Lower leg skin (tissue), 4 donors: ENCODE data around the gene ADCY2. TPM values are rescaled to one million over a fixed set of nuclear protein-coding genes. Genes with fewer than 3 reads are reported as not detected.

Source experiments
- DNase-seq, 2 donors: peaks; one replicate each; pipeline ENCODE4 v3.0.0-alpha.2; 2019; ENCODE audit warnings: low spot score in 2 of 2
- H3K4me3 ChIP-seq: fragments of 200-600 bp; sonication (generic); 2 replicates; pipeline ENCODE4 v1.5.1; 2017; ENCODE audit warnings: mild to moderate bottlenecking, low read depth; ENCODE audit not compliant: poor library complexity, severe bottlenecking
- CTCF ChIP-seq, 3 donors: fragments of 450-650 bp; IDR thresholded peaks; one replicate each; pipeline ENCODE4 v1.5.1; 2016; ENCODE audit warnings: antibody characterized with exemption in 3 of 3, mild to moderate bottlenecking in 3 of 3, moderate library complexity in 2 of 3
- POLR2A ChIP-seq, 2 donors: fragments of 450-650 bp; IDR thresholded peaks; one replicate each; pipeline ENCODE4 v1.6.1; 2016 to 2017; ENCODE audit warnings: antibody characterized with exemption in 2 of 2, mild to moderate bottlenecking in 1 of 2, moderate library complexity in 1 of 2
- WGBS, 2 donors: methylation state at CpG; one replicate each; pipeline ENCODE4 v1.1.5; 2018; 5-methylcytosine and 5-hydroxymethylcytosine counted together
- intact Hi-C: fragments of 100-400 bp; cut with DNase I; formaldehyde crosslinking; loops from one replicate; pipeline ENCODE4 v1.15.0; 2023; ENCODE audit warnings: low total_unique reads
- total RNA-seq, 4 donors: library from RNA; depleted of rRNA; stranded (reverse); fragments of >200 nt; gene quantifications; one replicate each; pipeline ENCODE4 v1.1.0, GENCODE V29; 2016

ADCY2 gene
- total RNA-seq, 4 donors from 2014 or later: 7.3 to 11.5 (median 8.2) TPM

- DNase-seq: no peak
- WGBS, 2 donors: 82 to 92% methylated on average over 5 of the region's 5 CpGs
- intact Hi-C loops: no loop called here
- no peak overlapping the region for H3K4me3 ChIP-seq
- TF ChIP-seq CTCF (IDR thresholded peaks at IDR 0.05) (no peak), POLR2A (IDR thresholded peaks at IDR 0.05) (no peak)
Observed at GRCh38 chr5:7846327-7846726, 450.4 kb downstream of the ADCY2 start.

- 73 to 78% methylated on average over 2 of the region's 2 CpGs for WGBS, 2 donors
- intact Hi-C loops: no loop called here
Observed at GRCh38 chr5:7848296-7848695, 452.4 kb downstream of the ADCY2 start.

GRCh38 chr5:7849681-7850394, 453.9 kb downstream of the ADCY2 start:
- WGBS, 2 donors: 5 to 7% methylated on average over 31 to 35 of the region's 44 CpGs
- intact Hi-C loops: no loop called here
- peak in 1 of 2 donors; percentile 91 for DNase-seq
- H3K4me3 ChIP-seq: no peak overlapping the region
- no peak for TF ChIP-seq CTCF (IDR thresholded peaks at IDR 0.05)
- no peak for TF ChIP-seq POLR2A (IDR thresholded peaks at IDR 0.05)

More at GRCh38 chr5:7848296-7848695, 452.4 kb downstream of the ADCY2 start:
- no peak for TF ChIP-seq CTCF (IDR thresholded peaks at IDR 0.05)
- no peak for TF ChIP-seq POLR2A (IDR thresholded peaks at IDR 0.05)
- no peak overlapping the region for H3K4me3 ChIP-seq
- no peak for DNase-seq

- intact Hi-C loops: no loop called here
- no peak for DNase-seq
- H3K4me3 ChIP-seq: no peak within 1 kb of the TSS
- TF ChIP-seq CTCF (IDR thresholded peaks at IDR 0.05) (no peak), POLR2A (IDR thresholded peaks at IDR 0.05) (no peak)
- WGBS, 2 donors: 4 to 13% methylated on average over 20 to 37 of the region's 76 CpGs
Observed at GRCh38 chr5:7850395-7851239, 454.7 kb downstream of the ADCY2 start, which contains the start of gene CFAP90. TSS of gene CFAP90 (minus strand) at chr5:7851133. CDS start at chr5:7851021, 112 bp downstream.

- no peak overlapping the region for H3K4me3 ChIP-seq
- 58 to 66% methylated on average over 16 of the region's 16 CpGs for WGBS, 2 donors
- intact Hi-C loops: no loop called here
- TF ChIP-seq POLR2A (IDR thresholded peaks at IDR 0.05) (no peak), CTCF (IDR thresholded peaks at IDR 0.05) (no peak)
- DNase-seq: no peak
Observed at GRCh38 chr5:7851240-7851592, 455.3 kb downstream of the ADCY2 start.
